Raji (cell line): ENCODE data around the gene FOXN4.

Experiments
- POLR2A ChIP-seq: IDR thresholded peaks from 2 replicates; pipeline ENCODE4 v1.6.1; 2011; ENCODE audit warnings: low read depth, low read length, control low read depth; ENCODE audit not compliant: insufficient read depth

Gene FOXN4

GRCh38 chr12:109291117-109291516 is 18.0 kb downstream of the FOXN4 start:
- no peak for TF ChIP-seq POLR2A

- TF ChIP-seq POLR2A: no peak
Measured at GRCh38 chr12:109290061-109290460, 19.0 kb downstream of the FOXN4 start.

GRCh38 chr12:109289551-109289950 is 19.5 kb downstream of the FOXN4 start:
- no peak for TF ChIP-seq POLR2A

- TF ChIP-seq POLR2A: no peak
Measured at GRCh38 chr12:109289004-109289403, 20.1 kb downstream of the FOXN4 start.

- no peak for TF ChIP-seq POLR2A
Measured at GRCh38 chr12:109288571-109288970, 20.5 kb downstream of the FOXN4 start.

GRCh38 chr12:109287811-109288469 is 21.1 kb downstream of the FOXN4 start:
- TF ChIP-seq POLR2A: no peak

GRCh38 chr12:109287181-109287580 is 21.9 kb downstream of the FOXN4 start:
- no peak for TF ChIP-seq POLR2A

- no peak for TF ChIP-seq POLR2A
Measured at GRCh38 chr12:109286652-109287051, 22.4 kb downstream of the FOXN4 start.

- TF ChIP-seq POLR2A: no peak
Measured at GRCh38 chr12:109286252-109286651, 22.8 kb downstream of the FOXN4 start.

- TF ChIP-seq POLR2A: no peak
Measured at GRCh38 chr12:109284392-109284791, 24.7 kb downstream of the FOXN4 start.

GRCh38 chr12:109281452-109281851 is 27.6 kb downstream of the FOXN4 start:
- TF ChIP-seq POLR2A: no peak

- no peak for TF ChIP-seq POLR2A
Measured at GRCh38 chr12:109279525-109279924, 29.6 kb downstream of the FOXN4 start.

GRCh38 chr12:109278912-109279311 is 30.2 kb downstream of the FOXN4 start:
- no peak for TF ChIP-seq POLR2A

GRCh38 chr12:109277899-109278762 is 31.0 kb downstream of the FOXN4 start:
- TF ChIP-seq POLR2A: no peak

- TF ChIP-seq POLR2A: no peak
Measured at GRCh38 chr12:109277255-109277898, 31.7 kb downstream of the FOXN4 start.

GRCh38 chr12:109276160-109276559 is 32.9 kb downstream of the FOXN4 start:
- no peak for TF ChIP-seq POLR2A
